Peyer's patch (tissue), 4 donors: Measurements from ENCODE around the gene ZDHHC13.

Experiments used
- CTCF ChIP-seq, 6 experiments: fragments of 450-650 bp in 4 of 6; fragments of 200-600 bp in 2 of 6; sonication (generic) in 1 of 6; IDR thresholded peaks; one replicate each; pipeline ENCODE4 v1.5.1; 2017 to 2019; ENCODE audit warnings: antibody characterized with exemption in 6 of 6, mild to moderate bottlenecking in 3 of 6, moderate library complexity in 1 of 6
- POLR2A ChIP-seq, 2 donors: fragments of 450-650 bp; IDR thresholded peaks; one replicate each; pipeline ENCODE4 v1.5.1; 2017; ENCODE audit warnings: antibody characterized with exemption in 2 of 2, mild to moderate bottlenecking in 2 of 2, moderate library complexity in 2 of 2

- TF ChIP-seq CTCF (IDR thresholded peaks at IDR 0.05) (no peak), POLR2A (IDR thresholded peaks at IDR 0.05) (no peak)
These were observed 4.7 kb downstream of the ZDHHC13 start for GRCh38 chr11:19121646-19122045.
